Measurements from ENCODE around the gene ACVR1B.

ACVR1B gene

DNA sequence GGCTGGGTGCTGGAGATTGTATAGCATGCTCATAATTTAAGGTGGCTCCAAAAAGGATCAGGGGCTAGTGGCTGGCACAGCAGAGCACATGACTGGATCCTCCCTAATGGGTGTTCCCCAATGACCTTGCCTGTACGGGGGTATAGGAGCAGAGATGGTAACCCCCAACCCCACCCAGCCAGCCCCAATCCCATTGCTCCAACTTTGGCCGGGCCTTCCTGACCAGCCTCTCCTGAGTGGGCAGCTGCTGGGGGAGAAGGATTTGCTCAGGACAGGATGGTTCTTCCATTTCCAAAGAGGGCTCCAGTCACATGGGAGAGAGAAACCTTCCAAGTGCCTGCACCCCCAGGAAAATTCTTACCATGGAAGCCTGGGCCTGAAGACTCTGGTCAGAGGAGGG lies 84.4 kb downstream of the ACVR1B start:
- TF ChIP-seq, protein P1, sequence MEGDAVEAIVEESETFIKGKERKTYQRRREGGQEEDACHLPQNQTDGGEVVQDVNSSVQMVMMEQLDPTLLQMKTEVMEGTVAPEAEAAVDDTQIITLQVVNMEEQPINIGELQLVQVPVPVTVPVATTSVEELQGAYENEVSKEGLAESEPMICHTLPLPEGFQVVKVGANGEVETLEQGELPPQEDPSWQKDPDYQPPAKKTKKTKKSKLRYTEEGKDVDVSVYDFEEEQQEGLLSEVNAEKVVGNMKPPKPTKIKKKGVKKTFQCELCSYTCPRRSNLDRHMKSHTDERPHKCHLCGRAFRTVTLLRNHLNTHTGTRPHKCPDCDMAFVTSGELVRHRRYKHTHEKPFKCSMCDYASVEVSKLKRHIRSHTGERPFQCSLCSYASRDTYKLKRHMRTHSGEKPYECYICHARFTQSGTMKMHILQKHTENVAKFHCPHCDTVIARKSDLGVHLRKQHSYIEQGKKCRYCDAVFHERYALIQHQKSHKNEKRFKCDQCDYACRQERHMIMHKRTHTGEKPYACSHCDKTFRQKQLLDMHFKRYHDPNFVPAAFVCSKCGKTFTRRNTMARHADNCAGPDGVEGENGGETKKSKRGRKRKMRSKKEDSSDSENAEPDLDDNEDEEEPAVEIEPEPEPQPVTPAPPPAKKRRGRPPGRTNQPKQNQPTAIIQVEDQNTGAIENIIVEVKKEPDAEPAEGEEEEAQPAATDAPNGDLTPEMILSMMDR (IDR thresholded peaks at IDR 0.05) = no peak

DNA sequence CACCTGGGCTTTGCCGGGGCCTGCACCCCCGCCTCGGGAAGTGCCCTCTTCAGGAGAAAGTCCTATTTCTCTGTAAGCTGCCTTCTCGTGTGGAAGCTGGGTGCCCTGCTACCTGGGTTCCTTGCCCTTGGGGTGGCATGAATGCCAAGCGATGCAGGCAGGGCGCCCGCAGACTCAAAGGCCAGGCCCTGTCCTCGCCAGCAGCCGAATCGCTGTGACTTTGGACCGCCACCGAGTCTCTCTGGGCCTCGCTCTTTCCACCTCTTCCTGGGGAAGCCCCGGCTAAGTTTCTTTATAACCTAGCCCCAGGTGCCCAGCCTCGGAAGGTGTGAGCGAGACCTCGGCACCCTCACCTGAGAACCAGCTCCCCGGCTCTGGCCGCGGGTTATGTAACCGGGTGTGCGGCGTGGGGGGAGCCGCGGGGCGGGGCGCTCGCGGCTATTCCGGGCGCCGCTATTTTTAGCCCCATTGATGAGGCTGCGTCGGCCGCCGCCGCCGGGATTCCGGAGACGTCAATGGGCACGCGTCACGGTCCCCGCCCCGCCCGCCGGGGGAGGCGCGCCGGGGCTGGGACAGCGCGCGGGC lies 85.2 kb downstream of the ACVR1B start:
- TF ChIP-seq, protein P1 (IDR thresholded peaks at IDR 0.05) = no peak

- TF ChIP-seq, protein P1 (IDR thresholded peaks at IDR 0.05) = no peak; the same call in 1 of the 2 replicates
These were observed 85.9 kb downstream of the ACVR1B start for GRCh38 chr12:52037248-52037861.

GRCh38 chr12:52038447-52038846 lies 86.9 kb downstream of the ACVR1B start:
- TF ChIP-seq, protein P1 (IDR thresholded peaks at IDR 0.05) = no peak

GRCh38 chr12:52041035-52041434 lies 89.5 kb downstream of the ACVR1B start:
- TF ChIP-seq, protein P1 (IDR thresholded peaks at IDR 0.05) = no peak

DNA sequence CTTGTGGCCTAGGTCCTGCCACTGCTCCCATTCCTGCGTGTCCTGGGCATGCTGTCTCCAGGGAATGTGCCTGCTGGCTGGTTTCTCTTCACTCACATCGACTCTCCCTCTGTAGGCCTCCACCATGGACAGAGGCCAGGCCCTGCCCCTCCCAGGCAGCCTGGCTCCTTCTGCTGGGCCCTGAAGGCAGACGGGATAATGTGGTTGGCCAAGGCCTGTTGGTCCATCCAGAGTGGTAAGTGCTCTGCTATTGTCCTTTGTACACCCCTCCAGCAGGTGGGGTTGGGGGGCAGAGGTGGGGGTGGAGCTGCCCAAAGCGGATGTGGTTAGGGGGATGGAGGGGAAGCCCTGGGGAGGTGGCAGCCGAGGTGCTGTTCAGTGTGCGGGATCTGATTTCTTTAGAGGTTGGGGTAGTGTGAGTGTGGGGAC lies 90.2 kb downstream of the ACVR1B start:
- TF ChIP-seq, protein P1 (IDR thresholded peaks at IDR 0.05) = no peak

DNA sequence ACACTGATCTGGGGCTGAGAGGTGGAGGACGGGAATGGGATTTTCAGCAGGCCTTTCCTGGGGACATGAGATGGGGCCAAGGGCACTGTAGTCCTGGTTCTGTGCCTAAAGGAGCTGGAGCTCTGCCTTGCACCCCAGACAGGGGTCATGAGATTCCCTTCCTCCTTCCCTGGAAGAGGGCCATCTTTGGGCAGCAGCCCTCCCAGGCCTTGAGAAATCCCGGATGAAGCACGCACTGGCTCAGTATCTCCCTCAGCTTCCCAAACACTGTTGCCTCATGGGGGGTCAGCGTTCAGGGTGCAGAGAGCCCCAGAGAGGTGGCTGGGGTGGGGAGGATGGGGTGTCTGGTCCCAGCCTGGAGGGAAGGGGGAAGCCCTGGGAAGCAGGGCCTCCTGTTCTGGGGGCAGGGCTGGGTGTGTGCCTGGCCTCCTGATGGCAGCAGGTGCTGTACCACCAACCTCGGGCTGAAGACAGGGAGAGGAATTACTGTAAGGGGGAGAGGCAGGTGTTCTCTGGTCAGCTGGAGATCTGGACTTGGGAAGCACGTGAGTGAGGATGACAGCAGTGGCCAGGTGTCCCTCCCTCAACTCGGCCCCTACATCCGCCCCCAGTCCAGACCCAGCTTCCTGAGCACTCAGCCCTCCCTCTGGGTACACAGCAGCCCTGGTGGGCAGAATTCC lies 91.3 kb downstream of the ACVR1B start:
- TF ChIP-seq, protein P1 (IDR thresholded peaks at IDR 0.05) = no peak

All from LNCAP (cell line).